NCI-H146 treated with DMSO at 0.1 percent for 48 hours (cell line): ENCODE results near the gene IQCH.
A peak's percentile ranks its signal among the peaks of the same experiment; 100 is the strongest.

Source experiments
- DNase-seq: peaks from one replicate; lab custom pipeline; 2025; ENCODE audit not compliant: unreplicated experiment; lab: John Stamatoyannopoulos, UW

IQCH gene

DNA sequence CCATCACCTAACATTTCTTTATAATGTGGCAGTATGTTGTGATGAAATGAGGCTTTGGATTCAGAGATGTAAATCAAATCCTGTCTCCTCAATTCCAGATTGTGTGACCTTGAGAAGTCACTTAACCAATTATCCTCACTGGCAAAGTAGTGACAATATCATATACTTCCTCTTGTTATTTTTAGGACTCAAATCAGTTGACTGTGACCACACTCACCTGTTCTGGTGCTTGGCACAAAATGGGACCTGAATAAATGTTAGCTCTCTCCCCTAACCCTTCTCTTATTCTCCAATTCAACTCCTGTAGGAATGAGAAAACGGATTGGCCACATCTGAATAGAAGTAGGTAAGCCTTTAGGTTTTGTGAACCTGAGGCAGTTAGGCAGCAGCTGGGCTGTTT lies 42.1 kb downstream of the IQCH start:
- no peak for DNase-seq

DNA sequence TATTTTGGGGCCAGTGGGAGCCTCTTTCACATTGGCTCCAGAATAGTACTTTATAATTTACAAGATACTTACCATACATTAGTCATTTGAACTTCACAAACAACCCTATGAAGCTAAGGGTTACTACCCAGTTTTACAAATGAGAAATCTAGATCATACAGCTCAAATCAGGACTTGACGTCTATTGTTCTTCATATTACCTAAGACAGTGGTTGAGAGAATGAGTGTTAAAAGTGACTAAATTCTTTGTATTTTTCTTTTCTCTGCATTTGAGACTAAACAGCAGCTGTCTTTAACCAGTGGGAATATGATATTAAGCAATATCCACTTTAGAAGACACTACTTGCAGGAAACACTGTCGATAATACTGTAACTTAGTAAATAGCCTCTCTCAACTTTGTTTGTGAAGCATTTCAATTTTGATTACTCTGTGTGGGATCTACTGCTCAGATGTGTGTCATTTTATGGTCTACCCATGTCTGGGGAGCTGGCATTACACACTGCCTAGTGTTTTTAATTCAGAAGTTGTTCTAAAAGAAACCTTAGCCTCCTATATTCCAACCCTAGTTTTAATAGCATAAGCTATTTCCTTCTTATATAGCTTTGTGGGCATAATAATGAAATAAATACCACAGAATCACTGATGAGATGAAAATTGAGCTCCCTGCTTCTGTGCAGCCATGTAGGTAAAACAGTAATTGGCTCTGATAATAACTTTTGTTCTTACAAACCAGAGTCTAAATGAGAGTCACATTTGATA lies 45.9 kb downstream of the IQCH start:
- no peak for DNase-seq

DNA sequence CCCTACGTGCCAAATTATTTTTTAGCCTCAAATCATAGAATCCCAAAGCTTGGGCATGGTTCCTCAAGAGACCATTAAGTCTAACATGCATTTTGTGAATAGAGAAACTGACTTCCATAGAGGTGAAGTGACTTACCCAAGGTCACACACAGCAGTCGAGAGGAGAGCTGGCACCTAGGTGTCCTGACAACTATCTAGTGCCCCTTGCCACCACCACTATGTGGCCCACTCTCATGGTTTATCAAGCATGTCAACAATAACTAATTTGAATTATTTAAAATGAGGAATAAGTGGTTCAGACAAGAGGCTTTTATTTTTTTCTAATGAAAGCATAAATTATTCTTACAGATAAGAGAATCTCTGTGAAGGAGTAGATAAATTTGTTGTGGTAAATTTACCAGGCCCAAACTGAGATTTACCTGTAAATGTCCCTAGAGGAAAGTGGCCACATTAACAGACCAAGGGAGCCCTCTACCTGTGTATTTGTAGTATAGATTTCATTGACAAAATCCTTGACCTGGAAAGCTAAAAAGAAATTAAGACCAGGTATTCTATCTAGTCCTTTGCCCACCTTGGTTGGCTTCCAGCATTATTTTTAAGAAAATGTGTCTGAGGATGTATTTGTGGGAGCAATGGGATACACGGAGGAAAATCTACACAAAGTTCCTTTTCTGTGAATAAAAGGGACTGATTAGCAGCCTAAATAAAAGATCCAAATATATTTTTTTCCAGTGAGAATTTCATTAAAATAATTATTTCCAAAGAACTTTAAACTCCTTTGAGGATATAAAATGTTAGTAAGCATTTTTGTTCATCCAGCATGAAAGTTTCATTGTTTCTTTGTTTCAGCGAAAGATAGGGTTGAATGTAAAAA lies 49.1 kb downstream of the IQCH start:
- DNase-seq, result peak; percentile 12

DNA sequence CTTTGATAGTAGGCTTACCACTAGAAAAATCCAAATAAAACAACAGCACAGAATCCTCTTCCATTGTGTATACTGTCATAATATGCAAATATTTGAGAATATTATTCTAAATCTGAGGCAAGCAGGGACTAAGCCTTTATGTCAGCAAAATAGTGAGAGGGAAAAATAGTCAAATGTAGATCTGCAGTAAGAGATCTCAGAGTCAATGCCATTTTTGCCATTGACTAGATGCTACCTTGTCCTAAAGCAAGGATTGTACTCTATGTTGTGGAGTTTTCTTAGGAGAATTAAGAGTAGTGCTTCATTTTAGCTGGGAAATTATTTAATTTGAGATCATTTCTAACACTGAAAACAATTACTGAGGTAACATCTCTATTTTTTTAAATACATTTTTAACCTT lies 50.2 kb downstream of the IQCH start:
- no peak for DNase-seq

DNA sequence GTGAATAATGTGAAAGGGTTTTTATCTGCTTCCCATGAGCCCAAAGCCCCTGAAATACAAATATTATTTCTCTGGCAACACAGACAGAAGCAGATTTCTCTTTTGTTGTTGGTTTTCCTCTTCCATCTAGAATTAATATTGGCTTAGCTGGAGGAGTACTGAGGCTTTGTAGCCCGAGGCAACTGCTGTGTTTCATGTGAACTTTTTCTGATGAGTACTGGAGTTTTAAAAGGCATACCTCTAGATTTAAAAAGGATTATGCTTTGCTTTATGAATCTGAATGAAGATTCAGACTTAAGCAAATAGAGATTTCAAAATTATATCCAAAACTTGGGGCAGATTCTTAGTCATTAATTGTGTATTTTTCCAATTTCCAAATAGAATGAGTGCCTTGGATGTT lies 50.9 kb downstream of the IQCH start:
- peak; percentile 4 for DNase-seq

DNA sequence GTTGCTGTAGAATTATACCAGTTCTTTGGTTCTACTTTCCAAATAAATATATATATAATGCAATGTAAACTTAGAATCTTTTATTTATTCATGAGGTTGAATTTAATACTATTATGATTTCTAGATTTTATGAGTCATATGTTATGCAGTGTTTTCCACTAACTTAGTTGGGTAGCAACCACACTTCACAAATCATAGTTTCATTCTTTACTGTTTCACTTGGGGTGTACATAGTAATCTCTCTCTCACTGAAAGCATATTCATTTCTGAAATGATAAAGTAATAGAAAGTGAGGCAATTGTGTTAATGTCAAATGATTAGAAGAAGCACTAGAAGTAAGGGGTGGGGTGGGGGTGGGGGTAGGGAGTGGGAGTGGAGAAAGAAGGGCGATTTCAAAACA lies 52.6 kb downstream of the IQCH start:
- DNase-seq, result no peak

DNA sequence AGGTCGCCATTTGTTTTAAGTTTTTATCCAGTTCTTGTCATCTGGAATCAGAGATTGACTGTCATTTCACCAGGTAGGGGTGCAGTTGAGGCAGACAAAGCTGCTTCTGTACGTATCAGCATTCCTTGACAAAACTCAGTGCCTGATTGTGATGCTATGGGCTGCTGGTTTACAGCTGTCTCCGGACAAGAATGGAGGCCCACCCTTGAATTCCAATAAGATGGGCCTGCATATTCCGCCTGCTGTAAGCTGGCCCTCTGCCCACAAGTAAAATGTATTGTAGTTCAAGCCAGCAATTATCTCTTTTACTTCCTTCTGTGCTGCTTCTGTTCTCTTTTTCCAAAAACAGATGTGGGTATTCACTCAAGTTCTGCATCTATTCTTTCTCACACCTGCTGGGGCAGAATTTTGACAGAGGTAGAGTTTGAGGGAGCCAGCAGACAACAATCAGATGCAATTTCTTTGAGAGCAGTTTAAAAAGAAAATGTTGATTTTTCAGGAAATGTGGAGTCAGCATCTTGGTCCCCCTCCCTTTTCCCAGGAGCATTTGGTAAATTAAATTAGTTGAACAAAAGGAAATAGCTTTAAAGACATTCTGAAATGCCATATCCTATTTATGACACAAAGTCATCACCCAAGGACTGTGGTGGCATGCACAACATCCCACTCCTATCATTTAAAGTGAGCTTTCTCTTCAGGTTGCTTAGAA lies 53.5 kb downstream of the IQCH start:
- no peak for DNase-seq

DNA sequence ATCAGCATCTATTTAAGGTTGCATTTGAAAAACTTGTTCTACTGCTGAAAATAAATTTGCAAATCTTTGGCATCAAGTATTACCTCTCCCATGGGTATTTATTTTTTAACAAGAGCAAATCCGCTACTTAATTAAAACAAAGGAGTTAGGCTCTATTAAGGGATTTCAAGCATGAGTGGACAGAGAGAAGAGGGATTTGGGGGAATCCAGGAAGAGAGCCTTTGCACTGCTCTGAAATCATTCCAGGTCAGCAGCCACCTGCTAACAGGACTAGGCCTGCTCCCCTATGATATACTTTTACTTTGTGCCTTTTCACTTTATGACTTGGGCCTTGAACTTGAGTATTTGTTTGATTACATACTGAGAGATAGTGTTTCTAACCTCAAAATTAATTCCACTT lies 57.1 kb downstream of the IQCH start:
- DNase-seq, result no peak

DNA sequence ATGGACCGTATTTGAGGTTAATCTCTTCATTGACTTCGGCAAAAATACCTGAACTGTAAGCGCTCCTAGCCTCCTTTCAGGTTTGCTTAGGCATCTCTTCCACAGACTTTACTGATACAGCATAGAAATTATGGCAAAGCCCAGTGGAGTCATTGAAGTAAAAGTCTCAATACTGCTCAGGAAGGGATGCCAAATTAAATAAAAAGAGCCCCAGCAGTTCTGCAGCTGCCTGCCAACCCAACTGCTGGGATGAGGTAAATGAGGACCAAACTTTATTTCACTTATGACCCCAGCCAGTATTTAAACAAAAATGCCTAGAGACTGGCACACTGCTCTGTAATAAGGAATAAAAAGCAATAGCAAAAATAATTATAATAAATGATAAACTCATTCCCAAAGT lies 65.4 kb downstream of the IQCH start:
- DNase-seq, result no peak

DNA sequence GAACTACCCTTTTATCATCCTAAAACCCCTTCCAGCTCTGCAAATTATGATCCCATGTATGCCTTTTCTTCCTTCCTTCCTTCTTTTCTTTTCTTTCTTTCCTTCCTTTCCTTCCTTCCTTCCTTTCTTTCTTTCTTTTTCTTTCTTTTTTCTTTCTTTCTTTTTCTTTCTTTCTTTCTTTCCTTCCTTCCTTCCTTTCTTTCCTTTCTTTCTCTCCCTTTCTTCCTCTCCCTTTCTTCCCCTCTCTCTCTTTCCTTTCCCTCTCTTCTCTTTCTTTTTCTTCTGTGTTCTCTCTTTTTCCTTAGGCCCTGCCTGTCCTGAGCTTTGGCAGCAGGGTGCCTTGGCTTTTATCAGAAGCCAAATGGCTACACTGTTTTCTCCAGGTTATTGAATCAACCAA lies 66.8 kb downstream of the IQCH start:
- DNase-seq, result no peak

DNA sequence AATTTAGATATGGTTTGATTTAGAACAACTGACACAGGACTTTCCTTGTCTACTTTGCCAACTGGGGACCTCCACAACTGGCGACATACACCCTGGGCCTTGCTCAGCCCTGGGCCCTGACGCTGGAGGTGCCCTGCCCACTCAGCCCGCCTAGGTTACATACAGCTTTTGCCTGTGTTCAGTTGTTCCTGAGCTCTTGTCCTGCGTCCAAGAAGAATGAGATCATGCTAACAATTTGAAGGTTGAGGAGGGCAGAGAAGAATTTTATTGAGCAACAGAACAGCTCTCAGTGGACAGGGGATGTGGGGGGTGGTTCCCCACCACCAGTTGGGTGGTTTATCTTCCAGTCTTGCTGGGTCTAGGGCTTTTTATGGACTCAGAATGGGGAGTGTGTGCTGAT lies 67.9 kb downstream of the IQCH start:
- DNase-seq, result no peak

DNA sequence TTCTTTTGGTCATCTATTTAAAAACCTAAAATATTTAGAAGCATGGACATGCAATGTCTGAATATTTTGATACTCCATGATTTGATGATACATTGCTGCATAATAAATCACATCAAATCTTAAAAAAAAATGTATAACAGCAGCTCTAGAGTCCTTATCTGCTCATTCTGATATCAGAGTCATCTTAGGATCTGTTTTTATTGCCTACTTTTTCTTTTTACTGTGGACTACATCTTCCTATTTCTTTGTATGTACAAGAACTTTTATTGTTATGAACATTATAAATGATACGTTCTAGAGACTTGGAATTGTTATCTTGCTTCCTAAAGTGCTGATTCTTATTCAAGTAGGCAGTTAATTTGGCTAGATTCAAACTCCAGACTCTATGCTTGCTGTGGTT lies 72.7 kb downstream of the IQCH start:
- no peak for DNase-seq

DNA sequence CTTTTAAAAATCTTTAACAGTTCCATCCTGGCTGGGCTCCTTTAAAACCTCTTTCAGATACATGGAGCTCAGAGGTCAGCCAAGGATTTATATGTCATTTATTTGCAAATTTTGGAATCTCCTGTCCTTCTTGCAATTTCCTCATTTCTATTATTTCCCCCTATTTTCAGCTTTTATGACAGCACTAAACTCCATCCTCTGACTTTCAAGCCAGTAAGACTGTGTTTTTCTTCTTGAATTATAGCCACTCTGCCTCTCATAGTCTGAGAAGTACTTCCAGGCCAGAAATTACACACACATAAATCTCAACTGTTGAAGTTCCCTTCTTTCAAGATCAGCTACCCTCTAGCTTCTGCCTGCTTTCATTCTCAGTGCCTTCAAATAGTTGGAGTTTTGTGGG lies 73.2 kb downstream of the IQCH start:
- DNase-seq, result no peak

DNA sequence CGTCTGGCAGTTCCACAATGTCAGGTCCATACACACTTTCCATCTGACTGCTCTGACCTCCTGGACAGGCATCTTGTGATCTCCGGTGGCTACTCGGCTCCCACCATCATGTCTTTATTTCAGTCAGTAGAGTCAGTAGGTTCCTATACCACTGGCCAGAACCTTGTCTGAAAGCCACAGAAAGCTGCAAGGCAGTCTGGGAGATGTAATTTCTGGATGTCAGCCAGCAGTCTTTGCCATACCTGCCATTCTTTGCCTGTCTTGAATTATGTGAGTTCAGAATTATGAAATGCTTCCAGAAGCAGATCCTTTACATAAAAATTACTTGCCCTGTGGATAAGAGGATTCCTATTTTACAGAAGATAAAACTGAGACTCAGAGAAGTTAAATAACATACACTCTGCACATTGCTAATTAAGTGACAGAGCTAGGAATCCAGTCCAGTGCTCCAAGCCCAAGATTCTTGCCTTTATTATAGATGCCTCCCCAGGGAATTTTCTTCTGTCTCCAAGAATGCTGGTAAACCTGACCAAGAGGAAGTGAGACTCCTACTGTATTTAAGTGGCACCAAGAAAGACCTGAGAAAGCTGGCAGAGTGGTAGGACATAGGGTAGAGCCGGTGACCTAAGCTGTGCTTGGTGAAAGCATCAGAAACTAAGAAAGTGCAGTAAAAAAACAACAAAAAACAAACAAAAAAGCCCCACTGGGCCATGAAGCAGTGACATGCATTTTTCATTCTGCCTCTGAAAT lies 75.6 kb downstream of the IQCH start:
- DNase-seq, result no peak

DNA sequence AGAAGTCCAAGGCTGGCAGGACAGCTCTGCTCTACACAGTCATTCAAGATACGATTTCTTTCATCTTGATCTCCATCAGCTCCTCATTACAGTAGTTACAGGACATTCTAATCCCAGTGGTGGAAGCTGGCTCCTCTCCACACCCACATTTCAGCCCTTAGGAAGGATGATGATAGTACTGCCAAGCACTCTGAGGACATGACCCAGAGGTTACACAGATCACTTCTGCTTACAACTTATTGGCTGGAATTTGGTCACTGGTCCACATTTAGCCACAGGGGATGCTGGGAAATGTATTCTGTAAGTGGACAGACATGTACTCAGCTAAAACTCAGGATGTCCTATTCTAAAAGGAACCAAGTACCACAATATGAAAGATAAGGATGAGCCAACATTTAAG lies 77.1 kb downstream of the IQCH start:
- DNase-seq, result no peak

DNA sequence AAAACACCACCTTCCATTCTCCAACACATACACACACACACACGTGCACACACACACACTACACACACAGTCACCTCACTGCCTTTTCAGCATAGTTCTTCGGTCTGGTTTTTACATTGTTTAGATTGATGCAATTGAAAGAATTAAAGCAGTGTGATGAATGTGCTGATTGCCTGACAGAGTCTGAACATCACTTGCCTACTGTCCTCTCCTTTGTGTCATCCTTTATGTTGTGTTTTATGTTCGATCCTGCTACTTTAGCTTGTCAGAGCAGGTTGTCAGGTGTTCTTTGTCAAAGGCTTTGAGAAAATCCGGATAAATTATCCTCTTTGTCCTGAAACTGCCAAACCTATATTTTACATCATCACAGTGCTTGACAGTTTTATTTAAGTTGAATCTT lies 80.4 kb downstream of the IQCH start:
- no peak for DNase-seq

DNA sequence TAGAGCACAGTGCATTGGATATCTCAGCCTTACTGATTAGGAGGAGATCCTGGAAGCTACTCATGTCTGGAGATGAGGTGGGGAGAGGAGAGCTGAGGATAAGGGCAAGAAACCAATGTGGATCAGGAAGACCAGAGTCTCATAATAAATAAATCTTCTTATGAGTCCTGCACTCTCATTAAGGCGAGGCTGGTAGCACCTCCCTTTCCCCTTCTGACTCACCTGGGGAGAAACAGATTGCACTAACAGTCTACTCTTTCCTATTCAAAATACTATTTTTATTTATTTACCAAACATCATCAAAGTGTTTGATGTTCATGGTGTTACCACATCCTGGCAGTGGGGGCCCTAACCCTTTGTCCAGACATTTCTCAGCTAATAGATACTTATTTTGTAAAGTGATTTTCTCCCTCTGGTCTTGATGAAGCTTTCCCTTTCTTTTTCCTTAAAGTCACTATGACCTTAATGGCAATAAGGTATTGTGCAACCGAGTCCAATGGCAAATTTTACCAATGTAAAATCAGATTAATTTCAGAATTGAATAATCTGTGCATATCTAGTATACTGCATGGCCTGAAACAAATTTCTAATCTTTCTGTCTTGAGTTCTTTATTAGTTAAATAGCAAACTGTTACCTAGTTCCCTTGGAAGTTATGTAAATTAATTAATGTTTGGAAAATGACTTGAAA lies 81.1 kb downstream of the IQCH start:
- DNase-seq, result no peak

DNA sequence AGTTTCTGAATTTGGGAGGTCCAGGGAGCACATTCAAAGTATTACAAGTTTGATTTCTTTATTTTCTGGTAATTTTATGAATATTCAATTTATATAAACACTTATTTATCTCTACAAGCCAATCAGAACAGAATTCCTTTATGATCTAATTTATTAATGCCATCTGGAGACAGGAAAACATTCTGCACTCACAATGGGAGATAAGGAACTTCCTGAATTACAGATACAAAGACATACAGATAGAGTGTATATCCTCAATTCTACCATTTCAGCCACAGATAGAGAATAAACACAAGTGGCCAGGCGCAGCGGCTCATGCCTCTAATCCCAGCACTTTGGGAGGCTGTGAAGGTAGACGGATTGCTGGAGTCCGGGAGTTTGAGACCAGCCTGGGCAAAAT lies 86.0 kb downstream of the IQCH start:
- no peak for DNase-seq

DNA sequence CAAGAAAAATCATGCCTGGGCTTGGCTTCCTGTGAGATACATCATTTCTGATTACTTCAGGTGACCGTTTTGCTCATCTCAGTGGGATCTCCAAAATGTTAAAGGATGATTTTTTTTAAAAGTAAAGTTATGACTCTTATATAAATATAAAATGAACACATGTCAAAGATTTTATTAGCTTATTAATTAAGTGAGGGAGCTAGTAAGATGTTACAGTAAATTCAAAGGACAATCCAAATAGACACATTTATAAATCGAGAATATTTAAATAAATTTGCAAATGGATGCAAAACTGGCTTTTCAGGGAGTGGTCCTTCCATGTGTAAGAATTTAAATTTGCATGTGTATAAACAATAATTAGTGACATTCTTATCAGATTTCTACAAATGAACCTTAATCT lies 87.0 kb downstream of the IQCH start:
- DNase-seq, result no peak

DNA sequence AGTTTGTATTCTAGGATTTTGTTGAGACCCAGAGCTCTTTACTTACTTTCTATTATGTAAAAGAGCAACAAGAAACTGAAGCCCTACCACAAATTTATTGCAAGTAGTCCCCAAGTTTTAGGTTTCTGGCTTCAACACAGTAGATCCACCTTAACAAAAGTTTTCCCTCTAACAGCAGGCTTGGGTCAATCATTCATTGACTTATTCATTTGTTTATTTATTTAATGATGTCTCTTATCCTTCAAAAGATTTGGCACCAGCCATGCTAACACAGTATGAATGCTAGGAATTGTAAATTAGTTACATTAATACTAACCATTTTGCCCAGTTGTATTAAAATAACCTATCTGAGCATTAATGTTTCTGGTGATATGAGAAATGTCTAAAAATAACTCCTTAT lies 88.6 kb downstream of the IQCH start:
- no peak for DNase-seq

DNA sequence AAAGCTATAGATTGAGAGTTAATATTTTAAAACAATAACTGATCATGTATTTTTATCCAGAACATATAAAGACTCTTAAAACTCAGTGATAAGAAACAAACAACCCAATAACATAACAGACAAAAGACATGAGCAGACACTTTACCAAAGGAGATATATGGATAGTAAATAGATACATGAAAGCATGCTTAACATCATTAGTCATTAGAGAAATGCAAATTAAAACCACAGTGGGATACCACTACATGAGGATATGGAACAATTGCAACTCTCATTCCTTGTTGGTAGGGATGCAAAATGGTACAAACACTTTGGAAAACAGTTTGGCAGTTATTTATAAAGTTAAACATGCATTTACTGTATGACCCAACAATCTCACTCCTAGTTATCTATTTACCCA lies 95.0 kb downstream of the IQCH start:
- DNase-seq, result no peak
